Stimulated activated effector memory CD8-positive, alpha-beta T cell treated with anti-CD3 and anti-CD28 coated beads, Interleukin-12 subunit alpha, Interleukin-12 subunit beta, amount 100 ng/mL, for 72 hours (primary cell): ENCODE data around the gene CA10.

ENCODE experiments used
- ATAC-seq: fragments of 150-1000 bp; cut with Tn5 transposase; 2 replicates; pipeline ENCODE4 v1.10.0; 2021
- DNase-seq, 2 donors: peaks; one replicate each; pipeline ENCODE4 v3.0.0; 2021 to 2022; ENCODE audit warnings: low spot score in 2 of 2
- H3K27ac Mint-ChIP-seq: one replicate; pipeline ENCODE4 v1.8.0; 2022; ENCODE audit warnings: mild to moderate bottlenecking, mixed read lengths
- H3K36me3 Mint-ChIP-seq: one replicate; pipeline ENCODE4 v1.8.0; 2022; ENCODE audit warnings: mild to moderate bottlenecking, mixed read lengths
- H3K4me1 Mint-ChIP-seq: one replicate; pipeline ENCODE4 v1.8.0; 2022; ENCODE audit warnings: mixed read lengths
- H3K4me3 Mint-ChIP-seq: one replicate; pipeline ENCODE4 v1.8.0; 2022; ENCODE audit warnings: mild to moderate bottlenecking, mixed read lengths
- H3K9me3 Mint-ChIP-seq: one replicate; pipeline ENCODE4 v1.8.0; 2022; ENCODE audit warnings: mixed read lengths

Gene CA10

GRCh38 chr17:51685287-51685909 lies 473.1 kb downstream of the CA10 start:
- H3K4me3 Mint-ChIP-seq, result no peak overlapping the region
- H3K36me3 Mint-ChIP-seq, result no peaks in the 10 kb centered on the region
- H3K4me1 Mint-ChIP-seq, result no peaks in the 10 kb centered on the region
- H3K9me3 Mint-ChIP-seq, result peaks cover 5% of the 10 kb centered on the region
- ATAC-seq (no peak), DNase-seq (no peak)
- H3K27ac Mint-ChIP-seq, result no peak overlapping the region

- ATAC-seq, result no peak
- Mint-ChIP-seq H3K27ac (no peak overlapping the region), H3K36me3 (no peaks in the 10 kb centered on the region), H3K4me3 (no peak overlapping the region), H3K9me3 (peaks cover 3% of the 10 kb centered on the region), H3K4me1 (no peaks in the 10 kb centered on the region)
- no peak for DNase-seq
These were observed 474.3 kb downstream of the CA10 start for GRCh38 chr17:51684214-51684613.

- Mint-ChIP-seq H3K27ac (no peak overlapping the region), H3K9me3 (peaks cover 3% of the 10 kb centered on the region), H3K4me3 (no peak overlapping the region), H3K4me1 (no peaks in the 10 kb centered on the region), H3K36me3 (no peaks in the 10 kb centered on the region)
- DNase-seq (no peak), ATAC-seq (no peak)
These were observed 475.2 kb downstream of the CA10 start for GRCh38 chr17:51683291-51683690.

GRCh38 chr17:51682115-51682514 lies 476.4 kb downstream of the CA10 start:
- DNase-seq (no peak), ATAC-seq (no peak)
- H3K9me3 Mint-ChIP-seq, result peaks cover 6% of the 10 kb centered on the region
- H3K36me3 Mint-ChIP-seq, result no peaks in the 10 kb centered on the region
- no peak overlapping the region for H3K4me3 Mint-ChIP-seq
- H3K27ac Mint-ChIP-seq, result no peak overlapping the region
- H3K4me1 Mint-ChIP-seq, result no peaks in the 10 kb centered on the region

- no peak for DNase-seq
- no peak overlapping the region for H3K27ac Mint-ChIP-seq
- H3K9me3 Mint-ChIP-seq, result peaks cover 3% of the 10 kb centered on the region
- no peaks in the 10 kb centered on the region for H3K4me1 Mint-ChIP-seq
- no peak overlapping the region for H3K4me3 Mint-ChIP-seq
- ATAC-seq, result no peak
- no peaks in the 10 kb centered on the region for H3K36me3 Mint-ChIP-seq
These were observed 480.6 kb downstream of the CA10 start for GRCh38 chr17:51677875-51678274.

GRCh38 chr17:51676691-51677487 lies 481.6 kb downstream of the CA10 start:
- Mint-ChIP-seq H3K36me3 (no peaks in the 10 kb centered on the region), H3K27ac (no peak overlapping the region), H3K9me3 (peaks cover 3% of the 10 kb centered on the region), H3K4me1 (no peaks in the 10 kb centered on the region), H3K4me3 (no peak overlapping the region)
- DNase-seq (no peak), ATAC-seq (no peak)

- Mint-ChIP-seq H3K27ac (no peak overlapping the region), H3K36me3 (no peaks in the 10 kb centered on the region), H3K4me3 (no peak overlapping the region), H3K4me1 (no peaks in the 10 kb centered on the region), H3K9me3 (peaks cover 6% of the 10 kb centered on the region)
- no peak for DNase-seq
- ATAC-seq, result no peak
These were observed 483.8 kb downstream of the CA10 start for GRCh38 chr17:51674579-51675255.

GRCh38 chr17:51673070-51673469 lies 485.4 kb downstream of the CA10 start:
- Mint-ChIP-seq H3K36me3 (no peaks in the 10 kb centered on the region), H3K4me1 (no peaks in the 10 kb centered on the region), H3K4me3 (no peak overlapping the region), H3K9me3 (peaks cover 6% of the 10 kb centered on the region), H3K27ac (no peak overlapping the region)
- no peak for DNase-seq
- no peak for ATAC-seq

GRCh38 chr17:51672065-51672464 lies 486.4 kb downstream of the CA10 start:
- Mint-ChIP-seq H3K36me3 (no peaks in the 10 kb centered on the region), H3K27ac (no peak overlapping the region), H3K4me1 (no peaks in the 10 kb centered on the region), H3K4me3 (no peak overlapping the region), H3K9me3 (peaks cover 3% of the 10 kb centered on the region)
- no peak for ATAC-seq
- DNase-seq, result no peak

- H3K4me3 Mint-ChIP-seq, result no peak overlapping the region
- ATAC-seq, result no peak
- peaks cover 3% of the 10 kb centered on the region for H3K9me3 Mint-ChIP-seq
- no peak overlapping the region for H3K27ac Mint-ChIP-seq
- no peak for DNase-seq
- no peaks in the 10 kb centered on the region for H3K4me1 Mint-ChIP-seq
- H3K36me3 Mint-ChIP-seq, result no peaks in the 10 kb centered on the region
These were observed 487.6 kb downstream of the CA10 start for GRCh38 chr17:51670899-51671298.

GRCh38 chr17:51668963-51669246 lies 489.6 kb downstream of the CA10 start:
- ATAC-seq (peak; percentile 21), DNase-seq (no peak)
- Mint-ChIP-seq H3K36me3 (no peaks in the 10 kb centered on the region), H3K4me1 (no peaks in the 10 kb centered on the region), H3K9me3 (peaks cover 3% of the 10 kb centered on the region), H3K4me3 (no peak overlapping the region), H3K27ac (no peak overlapping the region)

- Mint-ChIP-seq H3K9me3 (peaks cover 3% of the 10 kb centered on the region), H3K4me1 (no peaks in the 10 kb centered on the region), H3K4me3 (no peak overlapping the region), H3K36me3 (no peaks in the 10 kb centered on the region), H3K27ac (no peak overlapping the region)
- ATAC-seq, result peak; percentile 16
- DNase-seq, result no peak
These were observed 490.2 kb downstream of the CA10 start for GRCh38 chr17:51668155-51668962.

GRCh38 chr17:51667706-51668083 lies 490.8 kb downstream of the CA10 start:
- ATAC-seq (no peak), DNase-seq (no peak)
- no peaks in the 10 kb centered on the region for H3K36me3 Mint-ChIP-seq
- H3K9me3 Mint-ChIP-seq, result peaks cover 3% of the 10 kb centered on the region
- H3K4me1 Mint-ChIP-seq, result no peaks in the 10 kb centered on the region
- H3K27ac Mint-ChIP-seq, result no peak overlapping the region
- no peak overlapping the region for H3K4me3 Mint-ChIP-seq

GRCh38 chr17:51666971-51667705 lies 491.4 kb downstream of the CA10 start:
- H3K9me3 Mint-ChIP-seq, result peaks cover 3% of the 10 kb centered on the region
- H3K27ac Mint-ChIP-seq, result no peak overlapping the region
- H3K4me3 Mint-ChIP-seq, result no peak overlapping the region
- no peaks in the 10 kb centered on the region for H3K36me3 Mint-ChIP-seq
- no peaks in the 10 kb centered on the region for H3K4me1 Mint-ChIP-seq
- DNase-seq (no peak), ATAC-seq (no peak)
